Measurements from ENCODE around the gene C1orf167.

The C1orf167 gene

DNA sequence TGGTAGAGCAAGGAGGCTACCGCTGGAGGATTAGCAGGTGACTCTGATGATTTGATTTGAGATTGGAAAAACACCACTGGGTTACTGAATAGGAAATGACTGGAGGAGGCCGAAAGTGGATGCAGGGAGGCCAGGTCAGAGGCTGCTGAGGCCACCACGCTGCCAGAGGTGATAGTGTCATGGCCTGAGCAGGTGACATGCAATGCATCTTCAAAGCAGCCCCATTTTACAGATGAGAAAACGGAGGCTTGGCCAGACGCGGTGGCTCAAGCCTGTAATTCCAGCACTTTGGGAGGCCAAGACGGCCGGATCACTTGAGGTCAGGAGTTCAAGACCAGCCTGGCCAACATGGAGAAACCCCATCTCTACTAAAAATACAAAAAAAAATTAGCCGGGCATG, 12.8 kb downstream of the C1orf167 start:
- TF ChIP-seq CTCF (IDR thresholded peaks at IDR 0.05; ENCODE audit: control extremely low read depth, extremely low read depth, low read depth, missing control alignments): no peak
- DNase-seq (ENCODE audit: extremely low spot score): no peak
- CTCF ChIA-PET: interaction anchor here (1.2 kb wide), 1 partner anchor 10 kb away, joined by 3 read pairs; no protein-coding TSS in a partner anchor
- POLR2A ChIA-PET: no interaction called here

DNA sequence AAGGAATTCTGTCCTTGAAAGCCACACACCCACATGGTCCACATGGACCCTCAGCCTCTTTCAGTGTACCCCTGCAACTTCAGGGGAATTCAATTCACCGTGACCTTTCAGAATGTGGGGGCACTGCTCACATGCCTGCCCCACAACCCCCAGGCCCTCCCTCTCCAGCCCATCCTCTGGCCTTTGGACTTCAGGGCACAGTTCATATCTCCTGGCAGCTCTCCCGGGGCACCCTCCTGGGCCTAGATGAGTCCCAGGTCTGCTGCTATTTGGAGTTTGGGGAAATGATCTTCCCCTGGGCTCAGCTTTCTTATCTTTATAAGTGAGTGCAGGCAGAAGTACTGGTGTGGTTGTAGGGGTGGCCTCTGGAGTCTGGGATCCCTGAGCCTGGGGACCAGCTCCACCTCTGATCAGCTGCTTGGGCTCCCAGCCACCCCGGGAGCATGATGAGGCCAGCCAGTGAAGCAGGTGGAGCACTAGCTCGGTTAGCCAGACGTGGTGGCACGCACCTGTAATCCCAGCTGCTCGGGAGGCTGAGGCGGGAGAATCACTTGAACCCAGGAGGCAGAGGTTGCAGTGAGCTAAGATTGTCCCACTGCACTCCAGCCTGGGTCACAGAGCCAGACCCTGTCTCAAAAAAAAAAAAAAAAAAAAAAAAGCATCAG, 15.8 kb downstream of the C1orf167 start:
- ChIA-PET POLR2A (no interaction called here), CTCF (interaction anchor here (0.8 to 1.1 kb wide), 2 partner anchors 740 kb away, joined by 3 read pairs; no protein-coding TSS in a partner anchor)
- no peak for DNase-seq (ENCODE audit: extremely low spot score)
- no peak for TF ChIP-seq CTCF (IDR thresholded peaks at IDR 0.05; ENCODE audit: control extremely low read depth, extremely low read depth, low read depth, missing control alignments)

DNA sequence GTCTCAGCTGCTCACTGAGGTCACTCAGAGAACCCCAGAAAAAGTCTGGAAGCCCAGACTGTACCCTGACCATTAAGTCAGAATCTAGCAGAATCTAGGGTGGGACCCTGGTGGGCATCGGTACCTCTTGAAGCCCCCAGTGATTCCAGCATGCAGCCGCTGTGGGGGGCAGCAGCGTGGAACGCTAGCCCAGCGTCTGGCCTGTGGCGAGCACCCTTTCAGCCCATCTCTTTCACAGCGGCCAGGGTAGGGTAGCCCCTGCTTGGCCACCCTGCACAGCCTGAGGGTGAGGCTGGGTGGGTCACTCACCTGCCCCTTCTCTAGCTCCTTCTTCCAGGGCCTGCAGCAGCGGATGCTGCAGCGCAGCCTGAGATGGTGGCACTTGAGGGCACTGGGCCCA, 16.3 kb downstream of the C1orf167 start:
- CTCF ChIA-PET: interaction anchor here (1.1 kb wide), 1 partner anchor 741 kb away, joined by 3 read pairs; no protein-coding TSS in a partner anchor
- no peak for TF ChIP-seq CTCF (IDR thresholded peaks at IDR 0.05; ENCODE audit: control extremely low read depth, extremely low read depth, low read depth, missing control alignments)
- DNase-seq (ENCODE audit: extremely low spot score): no peak
- POLR2A ChIA-PET: no interaction called here

- ChIA-PET POLR2A (no interaction called here), CTCF (interaction anchor here (1.1 kb wide), 1 partner anchor 741 kb away, joined by 3 read pairs; no protein-coding TSS in a partner anchor)
- DNase-seq (ENCODE audit: extremely low spot score): no peak
- TF ChIP-seq CTCF (IDR thresholded peaks at IDR 0.05; ENCODE audit: control extremely low read depth, extremely low read depth, low read depth, missing control alignments): no peak
These were observed 17.0 kb downstream of the C1orf167 start for GRCh38 chr1:11778844-11779623.

GRCh38 chr1:11779715-11780379, 17.9 kb downstream of the C1orf167 start:
- CTCF ChIA-PET: no interaction called here
- DNase-seq (ENCODE audit: extremely low spot score): no peak
- TF ChIP-seq CTCF (IDR thresholded peaks at IDR 0.05; ENCODE audit: control extremely low read depth, extremely low read depth, low read depth, missing control alignments): no peak
- POLR2A ChIA-PET: no interaction called here

DNA sequence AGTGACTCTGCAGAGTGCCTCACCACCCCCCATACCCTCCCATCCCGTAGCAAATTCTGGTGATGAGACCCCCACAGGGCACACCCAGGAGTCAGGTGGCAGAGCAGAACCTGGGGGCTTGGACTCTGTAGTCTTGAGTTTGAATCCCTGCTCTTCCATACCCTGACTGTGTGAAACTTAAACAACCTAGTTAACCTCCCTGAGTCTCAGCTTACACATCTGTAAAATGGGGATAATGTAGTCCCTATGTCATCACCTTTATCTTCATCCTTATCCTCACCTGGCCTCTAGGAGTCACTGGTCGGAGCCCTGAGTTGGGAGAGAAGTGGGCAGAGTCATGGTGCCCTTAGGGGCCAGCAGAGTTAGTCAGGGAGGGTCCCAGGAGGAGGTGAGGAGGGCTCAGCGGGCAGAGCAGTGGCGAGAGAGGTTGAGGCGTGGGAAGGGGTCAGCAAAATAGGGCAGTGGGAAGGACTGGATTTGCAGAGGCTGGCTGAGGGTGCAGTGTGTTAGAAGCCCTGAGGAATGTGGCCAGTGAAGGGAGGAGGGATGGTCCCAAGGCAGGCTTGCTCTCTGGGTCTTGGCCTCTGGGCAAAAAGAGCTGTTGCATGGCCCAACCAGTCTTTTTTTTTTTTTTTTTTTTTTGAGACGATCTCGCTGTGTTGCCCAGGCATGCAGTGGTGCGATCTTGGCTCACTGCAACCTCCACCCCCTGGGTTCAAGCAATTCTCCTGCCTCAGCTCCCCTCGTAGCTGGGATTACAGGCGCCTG, 18.6 kb downstream of the C1orf167 start:
- TF ChIP-seq CTCF (IDR thresholded peaks at IDR 0.05; ENCODE audit: control extremely low read depth, extremely low read depth, low read depth, missing control alignments): no peak
- ChIA-PET CTCF (interaction anchor here (0.9 to 1.8 kb wide), 3 partner anchors 13 to 187 kb away, joined by 3 to 4 read pairs (median 4); no protein-coding TSS in a partner anchor), POLR2A (no interaction called here)
- DNase-seq (ENCODE audit: extremely low spot score): no peak

All from GM10248 (cell line).